Activated naive CD4-positive, alpha-beta T cell treated with anti-CD3 and anti-CD28 coated beads for 36 hours (primary cell): ENCODE data around the gene MACROD2. TPM values are rescaled to one million over a fixed set of nuclear protein-coding genes. Genes with fewer than 3 reads are reported as not detected.
A peak's percentile ranks its signal among the peaks of the same experiment; 100 is the strongest.

Experiments
- CTCF ChIA-PET: fragments of 350-600 bp; sonication (Branson Sonifier 250); formaldehyde crosslinking; loops from one replicate; lab custom pipeline; 2021; ENCODE audit warnings: antibody characterized with exemption; lab: Charles Lee
- DNase-seq: peaks from one replicate; pipeline ENCODE4 v3.0.0-alpha.2; 2020
- H3K27ac Mint-ChIP-seq: one replicate; pipeline ENCODE4 v1.8.0; 2021; ENCODE audit warnings: mild to moderate bottlenecking, mixed read lengths
- H3K27me3 Mint-ChIP-seq: one replicate; pipeline ENCODE4 v1.8.0; 2021; ENCODE audit warnings: low read depth, mixed read lengths
- H3K36me3 Mint-ChIP-seq: one replicate; pipeline ENCODE4 v1.8.0; 2021; ENCODE audit warnings: low read depth, mixed read lengths
- H3K4me1 Mint-ChIP-seq: one replicate; pipeline ENCODE4 v1.8.0; 2021; ENCODE audit warnings: low read depth, mixed read lengths
- H3K4me3 Mint-ChIP-seq: one replicate; pipeline ENCODE4 v1.8.0; 2021; ENCODE audit warnings: mild to moderate bottlenecking, moderate library complexity, mixed read lengths
- H3K9me3 Mint-ChIP-seq: one replicate; pipeline ENCODE4 v1.8.0; 2021; ENCODE audit warnings: mixed read lengths
- intact Hi-C: fragments of 100-400 bp; cut with micrococcal nuclease; formaldehyde crosslinking; loops from one replicate; pipeline ENCODE4 v1.15.1; 2023
- total RNA-seq, 2 experiments: library from RNA; stranded (reverse); gene quantifications; one replicate each; pipeline ENCODE4 v1.2.3, GENCODE V29; 2021

MACROD2 gene
- total RNA-seq, 2 experiments from 2014 or later = not detected

GRCh38 chr20:15627089-15627488 lies 1631.8 kb downstream of the MACROD2 start:
- Mint-ChIP-seq H3K27me3 (no peaks in the 10 kb centered on the region), H3K36me3 (no peaks in the 10 kb centered on the region), H3K4me3 (no peak overlapping the region), H3K27ac (no peak overlapping the region), H3K4me1 (no peaks in the 10 kb centered on the region), H3K9me3 (peaks cover 8% of the 10 kb centered on the region)
- intact Hi-C loops = no loop called here
- CTCF ChIA-PET = no interaction called here
- no peak for DNase-seq

- no peak overlapping the region for H3K27ac Mint-ChIP-seq
Observed at GRCh38 chr20:15627501-15627903, 1632.2 kb downstream of the MACROD2 start.

GRCh38 chr20:15628851-15629353 lies 1633.6 kb downstream of the MACROD2 start:
- intact Hi-C loops = no loop called here
- no peaks in the 10 kb centered on the region for H3K36me3 Mint-ChIP-seq
- CTCF ChIA-PET = interaction anchor here (1.3 kb wide), 1 partner anchor 8 kb away, joined by 3 read pairs; no protein-coding TSS in a partner anchor

More at GRCh38 chr20:15627501-15627903, 1632.2 kb downstream of the MACROD2 start:
- no peak for DNase-seq
- CTCF ChIA-PET = no interaction called here
- Mint-ChIP-seq H3K4me3 (no peak overlapping the region), H3K4me1 (no peaks in the 10 kb centered on the region), H3K9me3 (peaks cover 8% of the 10 kb centered on the region), H3K27me3 (no peaks in the 10 kb centered on the region), H3K36me3 (no peaks in the 10 kb centered on the region)
- intact Hi-C loops = no loop called here

GRCh38 chr20:15630360-15630759 lies 1635.0 kb downstream of the MACROD2 start:
- Mint-ChIP-seq H3K9me3 (peaks cover 13% of the 10 kb centered on the region), H3K27ac (no peak overlapping the region), H3K4me1 (no peaks in the 10 kb centered on the region), H3K36me3 (no peaks in the 10 kb centered on the region), H3K4me3 (no peak overlapping the region), H3K27me3 (no peaks in the 10 kb centered on the region)
- intact Hi-C loops = no loop called here
- DNase-seq = no peak
- CTCF ChIA-PET = no interaction called here

More at GRCh38 chr20:15628851-15629353, 1633.6 kb downstream of the MACROD2 start:
- DNase-seq = no peak
- peaks cover 8% of the 10 kb centered on the region for H3K9me3 Mint-ChIP-seq
- H3K27ac Mint-ChIP-seq = no peak overlapping the region
- H3K27me3 Mint-ChIP-seq = no peaks in the 10 kb centered on the region
- H3K4me3 Mint-ChIP-seq = no peak overlapping the region
- no peaks in the 10 kb centered on the region for H3K4me1 Mint-ChIP-seq

GRCh38 chr20:15632680-15633079 lies 1637.4 kb downstream of the MACROD2 start:
- Mint-ChIP-seq H3K9me3 (peaks cover 8% of the 10 kb centered on the region), H3K4me3 (no peak overlapping the region), H3K36me3 (no peaks in the 10 kb centered on the region), H3K27me3 (no peaks in the 10 kb centered on the region), H3K27ac (no peak overlapping the region), H3K4me1 (no peaks in the 10 kb centered on the region)
- no peak for DNase-seq
- intact Hi-C loops = no loop called here
- CTCF ChIA-PET = interaction anchor here (0.6 kb wide), 1 partner anchor 70 kb away, joined by 4 read pairs; no protein-coding TSS in a partner anchor

GRCh38 chr20:15634102-15634501 lies 1638.8 kb downstream of the MACROD2 start:
- H3K27ac Mint-ChIP-seq = no peak overlapping the region

GRCh38 chr20:15637546-15637945 lies 1642.2 kb downstream of the MACROD2 start:
- no peaks in the 10 kb centered on the region for H3K4me1 Mint-ChIP-seq
- no peak overlapping the region for H3K4me3 Mint-ChIP-seq
- no peaks in the 10 kb centered on the region for H3K27me3 Mint-ChIP-seq
- CTCF ChIA-PET = no interaction called here
- peaks cover 8% of the 10 kb centered on the region for H3K9me3 Mint-ChIP-seq
- intact Hi-C loops = no loop called here
- H3K36me3 Mint-ChIP-seq = no peaks in the 10 kb centered on the region
- H3K27ac Mint-ChIP-seq = no peak overlapping the region
- DNase-seq = no peak

More at GRCh38 chr20:15634102-15634501, 1638.8 kb downstream of the MACROD2 start:
- DNase-seq = no peak
- no peaks in the 10 kb centered on the region for H3K36me3 Mint-ChIP-seq
- H3K9me3 Mint-ChIP-seq = peaks cover 8% of the 10 kb centered on the region
- H3K4me3 Mint-ChIP-seq = no peak overlapping the region
- CTCF ChIA-PET = no interaction called here
- no peaks in the 10 kb centered on the region for H3K4me1 Mint-ChIP-seq
- H3K27me3 Mint-ChIP-seq = no peaks in the 10 kb centered on the region
- intact Hi-C loops = no loop called here

- DNase-seq = no peak
- H3K4me3 Mint-ChIP-seq = no peak overlapping the region
- no peaks in the 10 kb centered on the region for H3K4me1 Mint-ChIP-seq
- H3K9me3 Mint-ChIP-seq = peaks cover 8% of the 10 kb centered on the region
- CTCF ChIA-PET = no interaction called here
- intact Hi-C loops = no loop called here
- H3K27me3 Mint-ChIP-seq = no peaks in the 10 kb centered on the region
- no peaks in the 10 kb centered on the region for H3K36me3 Mint-ChIP-seq
- H3K27ac Mint-ChIP-seq = no peak overlapping the region
Observed at GRCh38 chr20:15637950-15638754, 1642.8 kb downstream of the MACROD2 start.

GRCh38 chr20:15638816-15639215 lies 1643.5 kb downstream of the MACROD2 start:
- CTCF ChIA-PET = no interaction called here
- H3K36me3 Mint-ChIP-seq = no peaks in the 10 kb centered on the region
- no peak overlapping the region for H3K4me3 Mint-ChIP-seq
- H3K27me3 Mint-ChIP-seq = no peaks in the 10 kb centered on the region
- H3K4me1 Mint-ChIP-seq = no peaks in the 10 kb centered on the region
- peaks cover 8% of the 10 kb centered on the region for H3K9me3 Mint-ChIP-seq
- no peak for DNase-seq
- no peak overlapping the region for H3K27ac Mint-ChIP-seq
- intact Hi-C loops = no loop called here

GRCh38 chr20:15639839-15640238 lies 1644.5 kb downstream of the MACROD2 start:
- no peak for DNase-seq
- CTCF ChIA-PET = no interaction called here
- Mint-ChIP-seq H3K27me3 (no peaks in the 10 kb centered on the region), H3K36me3 (no peaks in the 10 kb centered on the region), H3K4me3 (no peak overlapping the region), H3K9me3 (peaks cover 6% of the 10 kb centered on the region), H3K27ac (peak overlapping the region; percentile 23), H3K4me1 (no peaks in the 10 kb centered on the region)
- intact Hi-C loops = no loop called here

GRCh38 chr20:15642109-15642508 lies 1646.8 kb downstream of the MACROD2 start:
- DNase-seq = no peak
- no peaks in the 10 kb centered on the region for H3K27me3 Mint-ChIP-seq
- H3K4me1 Mint-ChIP-seq = no peaks in the 10 kb centered on the region
- intact Hi-C loops = no loop called here
- H3K27ac Mint-ChIP-seq = no peak overlapping the region
- no peak overlapping the region for H3K4me3 Mint-ChIP-seq
- CTCF ChIA-PET = no interaction called here
- peaks cover 5% of the 10 kb centered on the region for H3K9me3 Mint-ChIP-seq
- H3K36me3 Mint-ChIP-seq = no peaks in the 10 kb centered on the region

- Mint-ChIP-seq H3K27me3 (no peaks in the 10 kb centered on the region), H3K4me3 (no peak overlapping the region), H3K27ac (no peak overlapping the region), H3K9me3 (peaks cover 5% of the 10 kb centered on the region), H3K4me1 (no peaks in the 10 kb centered on the region), H3K36me3 (no peaks in the 10 kb centered on the region)
- CTCF ChIA-PET = no interaction called here
- no peak for DNase-seq
- intact Hi-C loops = no loop called here
Observed at GRCh38 chr20:15642676-15643075, 1647.4 kb downstream of the MACROD2 start.

- Mint-ChIP-seq H3K9me3 (peaks cover 5% of the 10 kb centered on the region), H3K4me1 (no peaks in the 10 kb centered on the region), H3K36me3 (no peaks in the 10 kb centered on the region), H3K27me3 (no peaks in the 10 kb centered on the region), H3K27ac (no peak overlapping the region), H3K4me3 (no peak overlapping the region)
- intact Hi-C loops = no loop called here
- CTCF ChIA-PET = interaction anchor here (0.5 kb wide), 1 partner anchor 536 kb away, joined by 4 read pairs; no protein-coding TSS in a partner anchor
- no peak for DNase-seq
Observed at GRCh38 chr20:15643713-15644112, 1648.4 kb downstream of the MACROD2 start.
